ENCODE results near the gene SIGLEC11. TPM values are rescaled to one million over a fixed set of nuclear protein-coding genes. Genes with fewer than 3 reads are reported as not detected.

The SIGLEC11 gene
- total and polyA plus RNA-seq, 11 donors = 0.22 to 3.0 (median 1.1) TPM; not detected in 2

- Histone ChIP-seq H3K36me3 (no peaks in the 10 kb centered on the region), H3K4me1 (peaks cover 0 to 44% (median 5%) of the 10 kb centered on the region in 12 donors), H3K9me3 (no peaks in the 10 kb centered on the region), H3K27me3 (peaks cover 0 to 4% (median 0%) of the 10 kb centered on the region in 9 donors), H3K27ac (peak overlapping the region in 2 of 12 donors; percentile 17 to 46), H3K4me3 (no peak overlapping the region)
- TF ChIP-seq CTCF (IDR thresholded peaks at IDR 0.05) (no peak), POLR2A (IDR thresholded peaks at IDR 0.05) (no peak)
- 58 to 73% (median 63%) methylated on average over 7 of the region's 7 CpGs for WGBS, 4 donors
- peak in 2 of 4 donors; percentile 12 to 58 for ATAC-seq
- intact Hi-C loops (cut with DNase I) = loop anchor here in 1 of 10 donors (5.0 kb wide), 1 partner anchor 34 kb away; no protein-coding TSS in a partner anchor
- no peak for DNase-seq
Observed at GRCh38 chr19:49953416-49953815, 7.6 kb downstream of the SIGLEC11 start.

- TF ChIP-seq CTCF (IDR thresholded peaks at IDR 0.05) (no peak), POLR2A (IDR thresholded peaks at IDR 0.05) (no peak)
- no peak overlapping the region for H3K4me3 ChIP-seq
- intact Hi-C loops (cut with DNase I) = loop anchor here in 1 of 10 donors (5.0 kb wide), 1 partner anchor 34 kb away; no protein-coding TSS in a partner anchor
- H3K9me3 ChIP-seq = no peaks in the 10 kb centered on the region
- H3K4me1 ChIP-seq = peaks cover 0 to 44% (median 5%) of the 10 kb centered on the region in 12 donors
- peaks cover 0 to 8% (median 0%) of the 10 kb centered on the region in 9 donors for H3K27me3 ChIP-seq
- DNase-seq (no peak), ATAC-seq (no peak)
- H3K36me3 ChIP-seq = no peaks in the 10 kb centered on the region
- 76 to 83% (median 80%) methylated on average over 13 of the region's 13 CpGs for WGBS, 4 donors
- peak overlapping the region in 1 of 12 donors; percentile 17 for H3K27ac ChIP-seq
Observed at GRCh38 chr19:49952906-49953305, 8.1 kb downstream of the SIGLEC11 start.

- no peak for ATAC-seq
- Histone ChIP-seq H3K36me3 (no peaks in the 10 kb centered on the region), H3K4me3 (no peak overlapping the region), H3K27me3 (peaks cover 0 to 8% (median 0%) of the 10 kb centered on the region in 9 donors), H3K27ac (no peak overlapping the region), H3K9me3 (no peaks in the 10 kb centered on the region), H3K4me1 (peaks cover 0 to 44% (median 5%) of the 10 kb centered on the region in 12 donors)
- TF ChIP-seq CTCF (IDR thresholded peaks at IDR 0.05) = no peak
- no peak for TF ChIP-seq POLR2A (IDR thresholded peaks at IDR 0.05)
- DNase-seq = no peak
- intact Hi-C loops (cut with DNase I) = loop anchor here in 1 of 10 donors (5.0 kb wide), 1 partner anchor 35 kb away; no protein-coding TSS in a partner anchor
Observed at GRCh38 chr19:49952479-49952836, 8.5 kb downstream of the SIGLEC11 start.

GRCh38 chr19:49951806-49952478, 9.0 kb downstream of the SIGLEC11 start:
- DNase-seq (no peak), ATAC-seq (no peak)
- TF ChIP-seq POLR2A (IDR thresholded peaks at IDR 0.05) = no peak
- TF ChIP-seq CTCF (IDR thresholded peaks at IDR 0.05) = no peak
- no peaks in the 10 kb centered on the region for H3K36me3 ChIP-seq
- intact Hi-C loops (cut with DNase I) = loop anchor here in 1 of 10 donors (5.0 kb wide), 1 partner anchor 35 kb away; no protein-coding TSS in a partner anchor
- no peak overlapping the region for H3K4me3 ChIP-seq
- H3K4me1 ChIP-seq = peaks cover 0 to 44% (median 5%) of the 10 kb centered on the region in 12 donors
- H3K9me3 ChIP-seq = no peaks in the 10 kb centered on the region
- no peak overlapping the region for H3K27ac ChIP-seq
- H3K27me3 ChIP-seq = peaks cover 0 to 10% (median 0%) of the 10 kb centered on the region in 9 donors
- 86 to 95% (median 88%) methylated on average over 7 to 9 of the region's 9 CpGs for WGBS, 4 donors

Data from heart left ventricle (tissue), 16 donors.